ENCODE data around the gene MRPS34.

The MRPS34 gene

DNA sequence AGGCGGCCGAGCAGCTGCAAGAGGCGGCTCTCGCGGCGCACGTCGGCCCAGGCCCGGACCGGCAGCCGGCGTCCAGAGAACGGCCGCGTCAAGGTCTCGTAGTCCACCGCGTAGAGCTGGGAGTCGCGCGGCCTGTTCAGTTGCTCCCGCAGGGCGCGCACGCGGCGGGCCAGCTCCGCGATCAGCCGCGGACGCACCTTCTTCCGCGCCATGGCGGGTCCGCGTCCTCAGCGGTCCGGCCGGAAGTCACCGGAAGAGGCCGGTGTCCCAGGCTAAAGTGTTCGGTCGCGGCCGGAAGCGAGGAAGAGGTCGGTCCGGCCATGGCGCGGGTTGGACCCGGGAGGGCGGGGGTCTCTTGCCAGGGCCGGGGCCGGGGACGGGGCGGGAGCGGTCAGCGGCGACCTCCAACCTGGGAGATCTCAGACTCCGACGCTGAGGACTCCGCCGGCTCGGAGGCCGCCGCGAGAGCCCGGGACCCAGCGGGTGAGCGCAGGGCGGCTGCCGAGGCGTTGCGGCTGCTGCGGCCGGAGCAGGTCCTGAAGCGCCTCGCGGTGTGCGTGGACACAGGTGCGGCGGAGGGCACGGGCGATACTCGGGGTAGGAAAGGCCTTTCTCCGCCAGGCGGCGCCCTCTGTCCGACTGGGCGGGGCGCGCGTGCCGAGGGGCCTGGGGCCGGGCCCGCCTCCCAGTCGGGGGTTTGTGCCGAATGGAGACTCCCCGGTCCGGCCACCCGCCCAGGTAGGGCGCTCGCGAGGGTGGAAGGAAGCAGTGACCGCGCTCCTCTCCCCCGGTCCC is at the start of gene MRPS34 (continued):
- TF ChIP-seq ZNF184 (tag by site-specific recombination; IDR thresholded peaks at IDR 0.05), result no peak; the same call in 1 of the 2 replicates
- TF ChIP-seq KLF16 (tag by site-specific recombination; IDR thresholded peaks at IDR 0.05), result peak; percentile 62
- TF ChIP-seq, protein P1, sequence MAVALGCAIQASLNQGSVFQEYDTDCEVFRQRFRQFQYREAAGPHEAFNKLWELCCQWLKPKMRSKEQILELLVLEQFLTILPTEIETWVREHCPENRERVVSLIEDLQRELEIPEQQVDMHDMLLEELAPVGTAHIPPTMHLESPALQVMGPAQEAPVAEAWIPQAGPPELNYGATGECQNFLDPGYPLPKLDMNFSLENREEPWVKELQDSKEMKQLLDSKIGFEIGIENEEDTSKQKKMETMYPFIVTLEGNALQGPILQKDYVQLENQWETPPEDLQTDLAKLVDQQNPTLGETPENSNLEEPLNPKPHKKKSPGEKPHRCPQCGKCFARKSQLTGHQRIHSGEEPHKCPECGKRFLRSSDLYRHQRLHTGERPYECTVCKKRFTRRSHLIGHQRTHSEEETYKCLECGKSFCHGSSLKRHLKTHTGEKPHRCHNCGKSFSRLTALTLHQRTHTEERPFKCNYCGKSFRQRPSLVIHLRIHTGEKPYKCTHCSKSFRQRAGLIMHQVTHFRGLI (tag by site-specific recombination; IDR thresholded peaks at IDR 0.05), result peak; percentile 27
- TF ChIP-seq ZBTB10 (tag by site-specific recombination; IDR thresholded peaks at IDR 0.05), result no peak
- TF ChIP-seq ZNF19 (tag by site-specific recombination; IDR thresholded peaks at IDR 0.05; ENCODE audit: low read depth), result no peak
- TF ChIP-seq ZNF423 (tag by site-specific recombination; IDR thresholded peaks at IDR 0.05), result peak; percentile 80
- TF ChIP-seq HOXD13 (CRISPR knock-in tag; IDR thresholded peaks at IDR 0.05; ENCODE audit: borderline replicate concordance), result no peak
- TF ChIP-seq ZBTB11 (tag by site-specific recombination; conservative IDR thresholded peaks at IDR 0.05; ENCODE audit: low read depth), result peak; percentile 99
- TF ChIP-seq ZNF623 (tag by site-specific recombination; IDR thresholded peaks at IDR 0.05), result no peak; the same call in 1 of the 2 replicates
- no peak for TF ChIP-seq TRIM28 (IDR thresholded peaks at IDR 0.05; ENCODE audit: borderline replicate concordance, low read length)
- TF ChIP-seq ZNF600 (tag by site-specific recombination; IDR thresholded peaks at IDR 0.05), result peak; percentile 54
- TF ChIP-seq ZNF830 (tag by site-specific recombination; IDR thresholded peaks at IDR 0.05; ENCODE audit: low read depth), result no peak
- no peak for TF ChIP-seq REST (tag by site-specific recombination; IDR thresholded peaks at IDR 0.05)
- peak; percentile 44; the same call in 1 of the 2 replicates for TF ChIP-seq HOXC10 (CRISPR knock-in tag; IDR thresholded peaks at IDR 0.05)
- no peak for TF ChIP-seq ZNF670 (tag by site-specific recombination; IDR thresholded peaks at IDR 0.05; ENCODE audit: low read depth)
- no peak for TF ChIP-seq ZNF677 (tag by site-specific recombination; IDR thresholded peaks at IDR 0.05)
- TF ChIP-seq ZBTB6 (tag by site-specific recombination; IDR thresholded peaks at IDR 0.05), result no peak; the same call in 1 of the 2 replicates
- TF ChIP-seq PRDM6 (tag by site-specific recombination; IDR thresholded peaks at IDR 0.05), result no peak
- no peak for TF ChIP-seq BCL6B (tag by site-specific recombination; IDR thresholded peaks at IDR 0.05)
- no peak for TF ChIP-seq ZNF292 (tag by site-specific recombination; IDR thresholded peaks at IDR 0.05; ENCODE audit: borderline replicate concordance, low read depth)
- TF ChIP-seq ZNF660 (tag by site-specific recombination; IDR thresholded peaks at IDR 0.05), result peak; percentile 83
- TF ChIP-seq ZBTB48 (tag by site-specific recombination; IDR thresholded peaks at IDR 0.05), result peak; percentile 39; the same call in 1 of the 2 replicates
- TF ChIP-seq ZNF521 (tag by site-specific recombination; IDR thresholded peaks at IDR 0.05), result no peak
